Measurements from ENCODE around the gene MRPS18A.

The MRPS18A gene

GRCh38 chr6:43698584-43699349, 11.2 kb upstream of the MRPS18A start:
- peak; percentile 54 for DNase-seq (ENCODE audit: low spot score)

DNA sequence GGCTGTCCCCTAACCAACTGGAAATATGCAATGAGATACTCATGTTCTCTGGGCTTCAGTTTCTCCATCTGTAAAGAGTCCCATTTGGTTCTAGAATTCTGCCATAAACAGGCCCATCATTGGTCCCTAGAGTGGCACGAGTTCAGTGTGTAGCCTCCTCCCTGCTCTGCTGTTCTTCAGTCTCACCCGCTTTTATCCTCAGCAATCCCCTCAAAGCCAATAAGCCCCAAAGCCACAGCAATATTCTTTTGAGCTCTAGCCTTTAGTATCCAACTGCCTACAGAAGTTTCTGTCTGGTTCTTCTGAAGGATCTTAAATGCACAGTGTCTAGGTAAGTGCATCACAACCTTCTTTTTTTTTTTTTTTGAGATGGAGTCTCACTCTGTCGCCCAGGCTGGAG, 9.8 kb upstream of the MRPS18A start:
- no peak for DNase-seq (ENCODE audit: low spot score)

DNA sequence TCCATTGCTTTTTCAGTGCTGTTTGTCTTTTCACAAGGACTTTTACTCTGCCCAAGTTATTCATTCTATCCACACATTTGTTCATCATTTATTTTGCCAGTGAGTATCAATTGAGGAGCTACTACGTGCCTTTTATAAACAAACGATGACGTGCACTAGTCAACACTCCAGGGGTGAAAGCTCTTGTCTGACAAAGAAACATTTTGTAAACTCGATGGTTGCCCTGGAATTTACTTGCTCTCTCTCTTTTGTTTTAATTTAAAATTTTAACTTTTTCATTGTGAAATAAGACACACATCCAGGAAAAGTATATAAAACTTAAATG, 8.3 kb upstream of the MRPS18A start:
- no peak for DNase-seq (ENCODE audit: low spot score)

- peak; percentile 42 for DNase-seq (ENCODE audit: low spot score)
Measured at GRCh38 chr6:43695215-43695966, 7.8 kb upstream of the MRPS18A start.

DNA sequence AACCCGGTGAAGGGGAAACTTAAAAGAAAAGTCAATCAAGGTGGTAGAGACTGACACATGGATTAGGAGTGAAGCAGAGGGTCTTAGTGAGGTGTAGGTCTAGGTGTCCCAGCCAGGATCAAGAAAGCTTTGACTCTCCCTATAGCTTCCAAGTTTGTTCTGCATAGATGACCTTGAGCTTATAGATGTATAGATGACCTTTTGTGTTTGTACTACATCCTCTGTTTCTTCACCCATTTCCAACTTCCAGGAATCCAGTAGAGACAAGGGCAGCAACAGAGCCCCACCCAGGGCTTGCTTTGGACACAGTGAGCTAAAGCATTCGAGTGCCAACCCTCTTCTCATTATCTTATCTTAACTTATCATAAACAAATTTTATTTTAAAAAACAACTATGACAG, 1.8 kb upstream of the MRPS18A start:
- DNase-seq (ENCODE audit: low spot score): no peak

- no peak for DNase-seq (ENCODE audit: low spot score)
Measured at GRCh38 chr6:43687079-43687436, 533 bp downstream of the MRPS18A start.

GRCh38 chr6:43683708-43684455, 3.7 kb downstream of the MRPS18A start:
- DNase-seq (ENCODE audit: low spot score): no peak

GRCh38 chr6:43682724-43683429, 4.7 kb downstream of the MRPS18A start:
- no peak for DNase-seq (ENCODE audit: low spot score)

GRCh38 chr6:43681303-43681702, 6.3 kb downstream of the MRPS18A start:
- no peak for DNase-seq (ENCODE audit: low spot score)

DNA sequence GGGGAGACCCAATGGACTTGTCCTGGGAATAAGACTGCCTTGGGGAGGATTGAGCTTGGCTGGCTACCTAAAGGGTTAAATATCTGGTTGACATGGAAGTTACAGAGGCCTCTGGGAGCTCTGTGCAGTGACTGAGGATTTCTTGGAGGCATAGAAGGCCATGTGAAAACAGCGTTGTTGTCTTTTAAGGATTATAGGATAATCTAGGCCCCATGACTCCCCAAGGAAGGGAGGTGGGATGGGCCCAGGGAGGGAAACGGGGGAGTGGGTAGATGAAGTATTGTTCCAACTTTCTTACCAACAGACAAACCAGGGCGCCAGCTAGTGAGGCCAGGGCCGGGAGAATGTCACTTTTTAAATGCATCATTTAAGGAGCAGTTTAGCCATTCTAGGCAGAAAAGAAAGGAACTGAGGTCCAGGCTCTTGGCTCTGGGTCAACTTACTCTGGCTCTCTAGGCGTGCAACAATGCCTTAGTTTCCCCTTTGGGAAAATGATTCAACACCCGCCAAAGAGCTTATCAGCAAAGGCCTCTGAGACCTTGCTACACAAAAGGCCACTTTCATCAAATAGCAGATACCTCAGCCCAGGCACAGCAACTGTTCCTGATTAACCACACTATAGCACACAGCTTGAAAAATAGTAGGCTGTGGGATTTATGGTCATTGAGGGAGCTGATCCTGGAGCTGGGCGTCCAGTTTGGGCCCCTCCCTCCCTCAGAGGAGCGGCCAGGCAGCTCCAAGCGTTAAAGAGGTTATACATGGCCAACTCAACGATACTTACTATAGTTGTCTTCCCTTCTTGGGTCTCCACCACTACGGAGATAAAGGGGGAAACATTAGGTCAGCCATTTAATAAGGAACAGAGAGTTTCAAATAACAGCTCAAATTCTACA, 7.0 kb downstream of the MRPS18A start:
- no peak for DNase-seq (ENCODE audit: low spot score)

GRCh38 chr6:43679057-43679456, 8.5 kb downstream of the MRPS18A start:
- no peak for DNase-seq (ENCODE audit: low spot score)

DNA sequence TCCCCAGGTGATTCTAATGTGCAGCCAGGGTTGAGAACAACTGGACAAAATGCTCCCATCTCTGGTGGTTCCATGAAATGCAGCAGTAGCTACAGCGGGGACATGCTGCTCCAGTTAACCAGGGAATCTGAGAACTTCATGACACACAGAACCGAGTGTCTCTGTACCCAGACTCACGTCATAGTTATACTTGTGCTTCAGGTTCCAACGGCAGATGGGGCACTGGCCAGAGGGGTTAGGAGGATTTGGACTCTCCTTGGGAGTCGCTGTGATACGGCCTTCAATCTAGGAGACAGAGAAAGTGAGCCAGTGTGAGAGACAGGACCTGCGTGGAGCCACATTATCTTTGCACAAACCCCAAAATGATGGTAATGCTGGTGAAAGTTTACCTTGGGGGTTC, 9.2 kb downstream of the MRPS18A start:
- no peak for DNase-seq (ENCODE audit: low spot score)

DNA sequence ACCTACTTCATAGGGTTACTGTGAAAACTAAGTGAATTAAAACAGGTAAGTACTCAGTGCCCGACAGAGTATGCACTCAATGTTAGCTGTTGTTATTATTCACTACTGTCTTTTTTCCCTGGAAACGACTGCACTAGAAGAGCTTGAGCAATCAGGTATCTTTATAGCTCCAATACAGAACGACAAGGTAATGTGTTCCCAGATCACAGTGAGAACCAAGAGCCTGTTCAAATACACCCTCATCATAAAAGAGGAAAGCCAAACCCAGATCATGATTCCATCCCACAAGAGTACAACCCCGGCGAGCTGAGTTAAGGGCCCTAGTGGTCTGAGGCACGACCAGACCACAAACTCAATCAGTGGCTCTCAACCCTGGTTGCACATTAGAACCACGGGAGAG, 9.8 kb downstream of the MRPS18A start:
- DNase-seq (ENCODE audit: low spot score): no peak

- DNase-seq (ENCODE audit: low spot score): no peak
Measured at GRCh38 chr6:43676962-43677606, 10.5 kb downstream of the MRPS18A start.

- DNase-seq (ENCODE audit: low spot score): no peak
Measured at GRCh38 chr6:43674921-43675320, 12.7 kb downstream of the MRPS18A start.

GRCh38 chr6:43674291-43674690, 13.3 kb downstream of the MRPS18A start:
- no peak for DNase-seq (ENCODE audit: low spot score)

DNA sequence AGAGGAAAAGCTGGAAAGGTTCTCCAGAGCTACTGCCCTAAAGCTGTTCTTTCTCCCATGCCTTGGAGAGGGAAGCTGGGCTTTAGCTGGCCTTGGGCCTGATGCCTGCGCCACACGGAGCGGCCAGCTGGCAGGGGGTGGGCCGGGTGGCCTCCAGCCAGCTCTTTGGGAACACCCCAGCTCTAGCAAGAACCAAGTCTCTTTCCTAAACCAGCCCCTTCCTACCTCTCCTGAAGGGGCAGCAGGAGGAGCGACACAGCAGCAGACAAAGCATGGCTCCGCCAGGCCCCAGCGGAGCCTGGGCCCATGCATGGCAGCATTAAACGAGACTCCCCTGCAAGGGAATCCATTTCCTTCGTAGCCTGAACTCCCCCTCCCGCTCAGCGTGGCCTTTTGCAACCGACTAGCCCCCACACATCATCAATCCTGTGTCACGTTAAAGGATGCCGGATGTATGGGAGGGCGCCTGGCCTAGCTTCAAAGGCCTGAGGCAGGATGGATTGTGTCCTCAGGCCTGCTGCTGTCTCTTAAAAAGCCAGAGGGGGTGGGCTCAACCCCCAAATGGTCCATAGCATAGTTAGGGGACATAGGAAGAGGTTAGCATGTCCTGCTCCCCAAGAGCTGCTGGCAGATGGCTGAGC, 14.0 kb downstream of the MRPS18A start:
- no peak for DNase-seq (ENCODE audit: low spot score)

- DNase-seq (ENCODE audit: low spot score): no peak
Measured at GRCh38 chr6:43671801-43672690, 15.5 kb downstream of the MRPS18A start.
